Activated CD8-positive, alpha-beta memory T cell treated with anti-CD3 and anti-CD28 coated beads for 1 hour (primary cell): ENCODE data around the gene ABCG4.
A peak's percentile ranks its signal among the peaks of the same experiment; 100 is the strongest.
"Not testable (repeated sequence)": the region's sequence is repeated elsewhere in the genome, so short reads cannot be mapped to it uniquely, and the experiment has no call there.

Source experiments
- DNase-seq, 2 donors: peaks; one replicate each; pipeline ENCODE4 v3.0.0-alpha.2; 2020; ENCODE audit warnings: low read depth in 1 of 2; ENCODE audit errors: extremely low read depth in 1 of 2

Gene ABCG4

GRCh38 chr11:119152604-119153003 lies 3.8 kb downstream of the ABCG4 start:
- no peak for DNase-seq

DNA sequence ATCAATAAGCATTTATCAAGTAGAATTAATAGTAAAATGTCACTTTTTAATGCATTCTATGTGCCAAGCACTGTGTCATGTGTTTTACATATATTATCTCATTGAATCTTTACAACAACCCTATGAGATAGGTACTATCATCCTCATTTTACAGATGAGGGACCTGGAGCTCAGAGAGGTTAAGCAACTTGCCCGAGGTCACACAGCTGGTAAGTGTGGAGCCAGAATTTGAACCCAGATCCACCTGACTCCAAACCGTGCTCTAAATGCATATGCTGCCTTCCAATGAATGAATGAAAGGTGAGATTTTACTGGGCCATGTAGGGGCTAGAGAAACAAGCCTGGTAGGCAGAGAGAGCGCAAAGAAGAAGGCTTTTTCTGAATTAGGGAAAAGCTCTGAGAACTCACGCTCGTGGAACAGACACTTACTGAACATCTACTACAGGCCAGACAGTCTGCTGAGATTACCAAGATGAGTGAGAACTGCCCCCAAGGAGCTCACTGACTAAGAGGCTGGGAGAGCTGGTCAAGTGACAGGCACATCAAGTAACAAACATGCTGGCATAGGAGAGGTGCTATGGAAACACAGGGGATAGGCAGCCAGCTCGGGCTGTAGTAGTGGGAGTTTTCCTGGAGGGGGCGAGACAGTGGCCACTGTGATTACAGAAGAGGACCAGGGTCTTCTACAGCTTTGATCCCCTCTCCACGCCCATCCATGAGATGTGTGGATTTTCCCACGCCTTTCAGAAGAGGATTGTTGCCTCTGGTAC lies 4.4 kb downstream of the ABCG4 start:
- no peak for DNase-seq

DNA sequence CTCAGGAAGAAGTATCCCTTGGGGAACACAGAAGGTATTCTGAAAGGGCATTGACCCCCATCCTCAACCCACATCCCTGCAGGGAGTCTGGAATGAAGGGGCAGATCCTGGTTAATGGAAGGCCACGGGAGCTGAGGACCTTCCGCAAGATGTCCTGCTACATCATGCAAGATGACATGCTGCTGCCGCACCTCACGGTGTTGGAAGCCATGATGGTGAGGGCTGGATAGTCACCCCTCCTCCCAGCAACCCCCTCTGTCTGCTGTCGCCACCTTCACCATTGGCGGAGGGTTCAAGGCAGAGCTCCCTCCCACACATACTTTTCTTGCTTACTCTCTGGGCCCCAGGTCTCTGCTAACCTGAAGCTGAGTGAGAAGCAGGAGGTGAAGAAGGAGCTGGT lies 5.3 kb downstream of the ABCG4 start:
- DNase-seq = no peak

DNA sequence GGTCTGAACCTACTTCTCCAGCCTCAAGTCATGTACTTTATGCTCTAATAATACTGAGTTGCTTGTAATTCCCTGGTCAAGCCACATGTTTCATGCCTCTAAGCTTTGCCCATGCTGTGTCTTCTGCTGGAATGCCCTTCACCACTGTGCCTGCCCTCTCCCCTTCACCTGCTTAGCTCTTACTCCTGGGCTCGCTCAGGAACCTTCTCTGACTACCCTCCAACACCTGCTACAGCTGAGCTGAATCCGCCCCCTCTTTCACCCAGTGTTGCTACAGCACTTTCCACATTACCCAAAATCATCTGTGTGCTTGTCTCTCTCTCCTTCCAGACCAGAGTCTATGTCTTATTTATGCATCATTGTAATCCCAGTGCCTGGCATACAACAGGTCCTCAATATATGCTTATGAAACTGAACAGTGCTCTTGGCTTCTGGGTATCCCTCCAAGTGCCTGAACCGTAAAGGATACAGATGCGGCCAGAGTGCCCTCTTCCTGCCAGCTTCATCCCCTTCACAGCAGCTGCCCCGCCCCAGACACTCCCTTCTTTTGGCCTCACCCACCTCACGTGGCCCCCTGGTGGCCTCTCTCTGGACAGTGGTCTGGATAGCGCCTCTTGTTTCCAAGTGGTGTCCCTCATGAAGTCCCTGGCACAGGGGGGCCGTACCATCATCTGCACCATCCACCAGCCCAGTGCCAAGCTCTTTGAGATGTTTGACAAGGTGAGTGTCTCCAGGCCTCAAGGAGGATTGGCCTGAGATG lies 7.1 kb downstream of the ABCG4 start:
- DNase-seq = no peak

DNA sequence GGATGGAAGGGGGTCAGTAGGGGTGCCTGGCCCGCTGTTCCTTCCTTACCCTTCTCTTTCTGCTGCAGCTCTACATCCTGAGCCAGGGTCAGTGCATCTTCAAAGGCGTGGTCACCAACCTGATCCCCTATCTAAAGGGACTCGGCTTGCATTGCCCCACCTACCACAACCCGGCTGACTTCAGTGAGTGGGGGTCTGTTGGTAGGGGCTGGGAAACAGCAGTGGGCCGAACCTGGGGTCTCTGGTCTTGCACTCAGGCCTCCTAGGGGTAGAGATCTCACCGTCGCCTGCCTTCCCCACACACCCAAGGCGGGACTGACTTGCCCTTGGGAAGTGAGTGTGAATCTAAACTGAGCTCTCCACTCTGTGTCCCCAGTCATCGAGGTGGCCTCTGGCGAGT lies 7.6 kb downstream of the ABCG4 start:
- DNase-seq = no peak

DNA sequence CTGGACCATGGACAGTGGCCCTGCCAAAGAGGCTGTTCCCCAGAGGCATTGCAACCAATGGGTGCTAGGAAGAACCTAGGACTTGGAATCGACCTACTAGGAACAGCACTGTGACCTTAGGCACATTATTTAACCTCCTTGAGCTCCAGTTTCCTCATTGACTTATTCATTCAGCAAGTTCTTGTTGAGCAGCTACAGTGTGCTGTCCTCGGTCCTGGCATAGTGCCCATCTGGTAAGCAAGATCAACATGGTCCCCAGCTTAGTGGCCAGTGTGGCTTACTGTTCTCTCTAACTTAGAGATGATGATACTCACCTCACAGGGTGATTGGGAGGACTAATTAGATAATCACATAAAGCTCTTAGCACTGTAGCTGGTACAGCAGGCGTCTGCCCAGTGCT lies 8.2 kb downstream of the ABCG4 start:
- DNase-seq = no peak

DNA sequence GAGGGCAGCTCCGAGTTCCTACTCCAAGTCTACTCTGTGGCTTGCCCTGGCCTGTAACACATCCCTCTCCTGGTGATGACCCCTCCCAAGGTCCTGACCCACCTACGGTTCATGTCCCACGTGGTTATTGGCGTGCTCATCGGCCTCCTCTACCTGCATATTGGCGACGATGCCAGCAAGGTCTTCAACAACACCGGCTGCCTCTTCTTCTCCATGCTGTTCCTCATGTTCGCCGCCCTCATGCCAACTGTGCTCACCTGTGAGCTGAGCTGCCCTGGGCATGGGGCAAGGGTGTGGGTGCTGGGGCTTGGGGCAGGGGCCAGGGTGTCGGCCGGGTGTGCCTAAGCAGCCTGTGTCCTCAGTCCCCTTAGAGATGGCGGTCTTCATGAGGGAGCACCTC lies 9.6 kb downstream of the ABCG4 start:
- DNase-seq = no peak

DNA sequence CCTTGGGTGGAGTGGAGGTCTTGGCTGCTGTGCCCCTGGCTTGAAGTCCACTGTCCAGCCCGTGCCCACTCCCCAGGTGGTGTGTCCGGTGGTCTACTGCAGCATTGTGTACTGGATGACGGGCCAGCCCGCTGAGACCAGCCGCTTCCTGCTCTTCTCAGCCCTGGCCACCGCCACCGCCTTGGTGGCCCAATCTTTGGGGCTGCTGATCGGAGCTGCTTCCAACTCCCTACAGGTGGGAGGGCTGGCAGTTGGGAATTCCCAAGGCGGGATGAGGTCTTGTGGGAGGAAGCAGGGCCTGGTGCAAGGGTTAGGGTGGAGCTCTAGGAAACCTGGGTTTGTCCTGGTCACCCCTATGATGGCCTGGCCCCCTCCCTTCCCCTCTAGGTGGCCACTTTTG lies 11.3 kb downstream of the ABCG4 start:
- DNase-seq = no peak

- DNase-seq = no peak
These were observed 13.0 kb downstream of the ABCG4 start for GRCh38 chr11:119161871-119162270.

- DNase-seq = no peak
These were observed 17.7 kb downstream of the ABCG4 start for GRCh38 chr11:119166368-119167076.

DNA sequence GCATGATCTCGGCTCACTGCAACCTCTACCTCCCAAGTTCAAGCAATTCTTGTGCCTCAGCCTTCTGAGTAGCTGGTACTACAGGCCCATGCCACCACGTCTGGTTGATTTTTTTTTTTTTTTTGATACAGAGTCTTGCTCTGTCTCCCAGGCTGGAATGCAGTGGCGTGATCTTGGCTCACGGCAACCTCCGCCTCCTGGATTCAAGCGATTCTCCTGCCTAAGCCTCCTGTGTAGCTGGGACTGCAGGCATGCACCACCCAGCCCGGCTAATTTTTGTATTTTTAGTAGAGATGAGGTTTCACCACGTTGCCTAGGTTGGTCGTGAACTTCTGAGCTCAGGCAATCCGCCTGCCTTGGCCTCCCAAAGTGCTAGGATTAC lies 18.2 kb downstream of the ABCG4 start:
- not testable (repeated sequence) for DNase-seq

DNA sequence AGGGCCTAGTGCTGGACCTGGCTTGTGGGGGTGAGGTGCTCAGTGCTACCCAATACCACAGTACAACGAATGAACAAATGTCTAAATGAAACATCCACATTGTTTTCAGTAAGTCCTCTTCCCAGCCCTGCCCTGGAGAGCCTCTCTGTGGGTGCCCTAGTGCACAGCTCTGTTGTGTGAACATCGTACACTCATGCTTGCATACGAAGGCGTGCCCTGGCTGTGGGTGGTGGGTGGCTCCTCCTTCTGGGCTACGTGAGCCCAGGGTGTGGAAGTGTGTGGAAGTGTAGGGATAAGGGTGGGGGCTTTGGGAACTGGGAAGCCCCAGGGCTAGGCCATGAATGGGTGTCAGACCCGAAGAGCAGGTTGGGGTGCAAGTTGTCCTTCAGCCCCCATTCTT lies 19.1 kb downstream of the ABCG4 start:
- no peak for DNase-seq

GRCh38 chr11:119168471-119169281 lies 19.8 kb downstream of the ABCG4 start, which contains the start of gene NLRX1:
Gene NLRX1 (plus strand): TSS chr11:119168725. CDS start chr11:119171404, 2,679 bp downstream.
- peak; percentile 51 to 71 for DNase-seq

DNA sequence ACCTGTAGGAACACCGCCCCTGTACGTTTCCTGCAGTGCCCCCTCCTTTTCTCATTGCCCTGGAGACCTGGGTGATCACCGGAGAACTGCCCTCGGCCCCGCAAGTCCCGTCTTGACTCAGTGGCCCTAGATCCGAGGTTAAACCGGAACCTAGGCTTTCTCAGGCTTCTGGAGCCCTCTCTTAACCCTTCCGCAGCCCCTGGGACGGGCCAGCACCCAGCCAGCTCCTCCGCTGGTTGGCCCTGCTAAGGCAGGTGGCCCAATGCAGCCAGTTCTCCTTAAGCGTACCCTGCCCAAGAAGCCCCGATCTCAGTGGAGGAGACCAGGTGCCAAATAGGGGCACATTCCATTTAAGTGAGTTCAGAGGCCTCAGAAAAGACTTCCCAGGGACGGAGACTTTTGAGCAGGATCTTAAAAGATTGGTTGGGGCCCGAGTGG lies 20.4 kb downstream of the ABCG4 start:
- no peak for DNase-seq

DNA sequence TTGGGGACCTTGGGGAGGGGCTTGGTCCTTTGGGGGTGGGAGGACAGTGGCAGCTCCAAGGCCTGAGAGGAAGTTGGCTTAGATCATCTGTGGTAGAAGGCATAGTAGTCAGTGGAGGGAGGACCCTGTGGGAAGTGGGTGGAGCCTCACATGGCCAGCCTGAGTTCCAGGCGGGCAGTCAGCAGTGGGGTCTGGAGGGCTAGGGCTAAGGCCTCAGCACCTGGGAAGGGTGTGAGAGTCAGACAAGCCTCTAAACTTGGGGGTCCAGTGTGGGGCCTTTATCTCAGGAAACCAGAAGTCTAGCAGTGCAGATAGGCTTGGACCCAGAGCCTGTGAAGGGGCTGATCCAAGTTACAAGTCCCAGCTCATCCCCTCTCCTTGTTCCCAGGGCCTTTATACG lies 23.7 kb downstream of the ABCG4 start:
- DNase-seq = no peak

GRCh38 chr11:119173453-119173852 lies 24.6 kb downstream of the ABCG4 start:
- DNase-seq = no peak

- no peak for DNase-seq
These were observed 26.7 kb downstream of the ABCG4 start for GRCh38 chr11:119175493-119176077.

- DNase-seq = no peak
These were observed 29.4 kb downstream of the ABCG4 start for GRCh38 chr11:119178166-119178680.

- no peak for DNase-seq
These were observed 30.5 kb downstream of the ABCG4 start for GRCh38 chr11:119179342-119179741.

- DNase-seq = no peak
These were observed 31.1 kb downstream of the ABCG4 start for GRCh38 chr11:119179983-119180382.
